HepG2 (cell line): Measurements from ENCODE around the gene SOBP. TPM values are rescaled to one million over a fixed set of nuclear protein-coding genes. Genes with fewer than 3 reads are reported as not detected.

ENCODE experiments used
- ARNT2 ChIP-seq: sonication (generic); formaldehyde crosslinking; IDR thresholded peaks from 2 replicates; pipeline ENCODE4 v1.8.0; 2022; ENCODE audit warnings: mild to moderate bottlenecking, low read depth, missing genetic modification reagents, moderate library complexity
- ELF1 ChIP-seq: sonication (generic); formaldehyde crosslinking; IDR thresholded peaks from 2 replicates; pipeline ENCODE4 v1.4.0; 2020; ENCODE audit warnings: missing genetic modification reagents
- MXI1 ChIP-seq: IDR thresholded peaks from 3 replicates; pipeline ENCODE4 v1.6.1; 2012; ENCODE audit warnings: low read depth, low read length, inconsistent platforms, borderline replicate concordance
- MZF1 ChIP-seq: sonication (generic); formaldehyde crosslinking; IDR thresholded peaks from 2 replicates; pipeline ENCODE4 v1.8.1; 2023; ENCODE audit warnings: mild to moderate bottlenecking, missing genetic modification reagents, borderline replicate concordance
- PRDM15 ChIP-seq: sonication (generic); formaldehyde crosslinking; IDR thresholded peaks from 2 replicates; pipeline ENCODE4 v1.4.0; 2020; ENCODE audit warnings: missing genetic modification reagents
- RAD51 ChIP-seq: fragments of 450-650 bp; IDR thresholded peaks from 2 replicates; pipeline ENCODE4 v1.6.1; 2016; ENCODE audit warnings: borderline replicate concordance
- SAFB2 ChIP-seq: sonication (generic); formaldehyde crosslinking; IDR thresholded peaks from 2 replicates; pipeline ENCODE4 v1.5.1; 2020; ENCODE audit warnings: missing genetic modification reagents, low read depth, mild to moderate bottlenecking, borderline replicate concordance
- SCMH1 ChIP-seq: sonication (generic); formaldehyde crosslinking; IDR thresholded peaks from 2 replicates; pipeline ENCODE4 v1.9.0; 2021; ENCODE audit warnings: missing genetic modification reagents, mild to moderate bottlenecking, borderline replicate concordance
- U2AF2 ChIP-seq: fragments of 200-400 bp; formaldehyde crosslinking; IDR thresholded peaks from 2 replicates; pipeline ENCODE4 v1.6.1; 2017; ENCODE audit warnings: low read depth, mild to moderate bottlenecking, low read length
- ZBTB34 ChIP-seq: sonication (generic); formaldehyde crosslinking; IDR thresholded peaks from 2 replicates; pipeline ENCODE4 v1.8.0; 2022; ENCODE audit warnings: mild to moderate bottlenecking, missing genetic modification reagents
- ZBTB8A ChIP-seq: sonication (generic); formaldehyde crosslinking; IDR thresholded peaks from 2 replicates; pipeline ENCODE4 v1.4.0; 2020; ENCODE audit warnings: mild to moderate bottlenecking, low read depth, missing genetic modification reagents, borderline replicate concordance
- ZHX2 ChIP-seq, 2 experiments: sonication (generic) in 1 of 2; formaldehyde crosslinking in 1 of 2; IDR thresholded peaks; 2 replicates each; pipeline versions ENCODE4 v1.6.1 to v1.9.0; 2014 to 2022; ENCODE audit warnings: antibody characterized with exemption in 1 of 2, borderline replicate concordance in 1 of 2, inconsistent platforms in 1 of 2, low read depth in 1 of 2, missing genetic modification reagents in 1 of 2
- ZNF143 ChIP-seq: sonication (generic); formaldehyde crosslinking; IDR thresholded peaks from 2 replicates; pipeline ENCODE4 v1.4.0; 2020; ENCODE audit warnings: missing genetic modification reagents
- ZNF333 ChIP-seq: sonication (generic); formaldehyde crosslinking; IDR thresholded peaks from 2 replicates; pipeline ENCODE4 v1.4.0; 2020; ENCODE audit warnings: mild to moderate bottlenecking, missing genetic modification reagents, borderline replicate concordance
- ZNF382 ChIP-seq: sonication (generic); formaldehyde crosslinking; IDR thresholded peaks from 2 replicates; pipeline ENCODE4 v1.5.0; 2020; ENCODE audit warnings: missing genetic modification reagents, mild to moderate bottlenecking, borderline replicate concordance
- ZNF577 ChIP-seq: sonication (generic); formaldehyde crosslinking; IDR thresholded peaks from 2 replicates; pipeline ENCODE4 v1.4.0; 2020; ENCODE audit warnings: mild to moderate bottlenecking, low read depth, missing genetic modification reagents, borderline replicate concordance
- ZNF619 ChIP-seq: sonication (generic); formaldehyde crosslinking; IDR thresholded peaks from 2 replicates; pipeline ENCODE4 v1.4.0; 2020; ENCODE audit warnings: mild to moderate bottlenecking, missing genetic modification reagents
- polyA plus RNA-seq, 8 experiments: library from polyadenylated mRNA; depleted of rRNA in 3 of 8; stranded (reverse) in 7 of 8; unstranded in 1 of 8; fragments of >200 nt; fragmentation: Illumina TruSeq in 4 of 8; extraction: Trizol in 4 of 8; gene quantifications; 2 replicates each; pipeline versions ENCODE4 v1.2.1 to v1.2.3, GENCODE V29; 2011 to 2016; ENCODE audit warnings: low read depth in 4 of 8, missing spikeins in 1 of 8, mixed read lengths in 1 of 8; ENCODE audit not compliant: insufficient read depth in 1 of 8
- total RNA-seq, 5 experiments: library from RNA; depleted of rRNA; stranded (reverse); fragments of >200 nt; fragmentation: Illumina TruSeq; extraction: Trizol; gene quantifications; 2 replicates each; pipeline ENCODE4 v1.2.3, GENCODE V29; 2016; ENCODE audit warnings: low read depth in 1 of 5
- TF ChIP-seq, protein P1 (sequence below): IDR thresholded peaks from 2 replicates; pipeline ENCODE4 v1.6.1; 2016; ENCODE audit warnings: mild to moderate bottlenecking, missing biosample characterization, missing genetic modification reagents

SOBP gene
- total and polyA plus RNA-seq, 2 of the 13 experiments (the other 11 are each of a cell fraction or from before 2014, with no cell fraction given): 1.5 to 6.9 TPM

GRCh38 chr6:107539409-107539808 lies 49.5 kb downstream of the SOBP start (continued):
- TF ChIP-seq ZNF143 (CRISPR knock-in tag) (no peak), MZF1 (CRISPR knock-in tag) (no peak), RAD51 (no peak), ARNT2 (CRISPR knock-in tag) (0 out of 2 replicates have a peak, but pooled peaks have one; percentile 27), ZHX2 (IDR thresholded peaks at IDR 0.05; ENCODE audit: low read depth) (no peak), ZHX2 (CRISPR knock-in tag; IDR thresholded peaks at IDR 0.05; ENCODE audit: borderline replicate concordance) (peak; percentile 51; the same call in 1 of the 2 replicates), ZBTB8A (CRISPR knock-in tag) (no peak), ZBTB34 (CRISPR knock-in tag) (peak; percentile 6; the same call in 1 of the 2 replicates), ELF1 (CRISPR knock-in tag) (0 out of 2 replicates have a peak, but pooled peaks have one; percentile 43), SCMH1 (CRISPR knock-in tag) (no peak), MXI1 (peak; percentile 57; the same call in 1 of the 3 replicates), ZNF382 (CRISPR knock-in tag) (no peak), ZNF577 (CRISPR knock-in tag) (no peak), SAFB2 (CRISPR knock-in tag) (no peak), PRDM15 (CRISPR knock-in tag) (no peak), U2AF2 (no peak), ZNF333 (CRISPR knock-in tag) (no peak), ZNF619 (no peak)
- TF ChIP-seq, protein P1, sequence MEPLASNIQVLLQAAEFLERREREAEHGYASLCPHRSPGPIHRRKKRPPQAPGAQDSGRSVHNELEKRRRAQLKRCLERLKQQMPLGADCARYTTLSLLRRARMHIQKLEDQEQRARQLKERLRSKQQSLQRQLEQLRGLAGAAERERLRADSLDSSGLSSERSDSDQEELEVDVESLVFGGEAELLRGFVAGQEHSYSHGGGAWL (CRISPR knock-in tag): no peak
